Endothelial cell of umbilical vein (primary cell): ENCODE results near the gene HNRNPK. TPM values are rescaled to one million over a fixed set of nuclear protein-coding genes. Genes with fewer than 3 reads are reported as not detected.

Experiments
- BruUV-seq: library from RNA; stranded (reverse); fragments of 400-500 nt; replicated peaks from 2 replicates; lab custom pipeline; 2021; lab: Mats Ljungman, UMichigan
- CTCF ChIA-PET: fragments of 300-600, 350-600 bp; sonication (Branson Sonifier 250); formaldehyde crosslinking; loops from one replicate; lab custom pipeline; 2021; ENCODE audit warnings: antibody characterized with exemption, inconsistent platforms; lab: Charles Lee
- POLR2A ChIA-PET: fragments of 300-600, 350-600 bp; sonication (Branson Sonifier 250); formaldehyde crosslinking; loops from one replicate; lab custom pipeline; 2021; ENCODE audit warnings: antibody characterized with exemption, inconsistent platforms; lab: Charles Lee
- DNase-seq: peaks from one replicate; pipeline ENCODE4 v3.0.0-alpha.2; 2011; ENCODE audit warnings: low read depth, low spot score
- FAIRE-seq: peaks from 2 replicates; lab custom pipeline; 2011; peaks lifted over from hg19 to GRCh38; lab: Jason Lieb, UNC
- H2AFZ ChIP-seq: 2 replicates; pipeline ENCODE4 v1.6.0; 2012; ENCODE audit warnings: low read depth, low read length, control low read depth, inconsistent platforms
- H3K27ac ChIP-seq: 2 replicates; pipeline ENCODE4 v1.5.1; 2011; ENCODE audit warnings: low read depth, mild to moderate bottlenecking, control low read depth, low read length, moderate library complexity; ENCODE audit not compliant: insufficient read depth
- H3K27me3 ChIP-seq, 2 experiments: 2 replicates each; pipeline versions ENCODE4 v1.6.0 to v1.6.1; 2011; ENCODE audit warnings: low read length in 2 of 2, mixed read lengths in 1 of 2; ENCODE audit not compliant: control insufficient read depth in 2 of 2, insufficient read depth in 2 of 2
- H3K36me3 ChIP-seq, 2 experiments: 2 replicates in 1 of 2; 3 replicates in 1 of 2; pipeline ENCODE4 v1.5.1; 2011; ENCODE audit warnings: low read length in 2 of 2, mild to moderate bottlenecking in 1 of 2, moderate library complexity in 1 of 2; ENCODE audit not compliant: control insufficient read depth in 2 of 2, insufficient read depth in 2 of 2; ENCODE audit errors: extremely low read depth in 1 of 2
- H3K4me1 ChIP-seq: 3 replicates; pipeline ENCODE4 v1.5.1; 2011; ENCODE audit warnings: mild to moderate bottlenecking, low read length; ENCODE audit not compliant: control insufficient read depth, insufficient read depth; ENCODE audit errors: extremely low read depth
- H3K4me2 ChIP-seq: 2 replicates; pipeline ENCODE4 v1.6.1; 2011; ENCODE audit warnings: low read length, control low read depth, mixed read lengths; ENCODE audit not compliant: insufficient read depth
- H3K4me3 ChIP-seq, 3 experiments: fragments of 200-600 bp in 1 of 3; sonication (generic), shearing (Covaris generic) in 1 of 3; replicated peaks in 1 of 3; 2 replicates each; pipeline ENCODE4 v1.5.1; 2011 to 2016; ENCODE audit warnings: control low read depth in 3 of 3, low read length in 3 of 3, mild to moderate bottlenecking in 2 of 3, inconsistent platforms in 1 of 3, low read depth in 1 of 3, moderate library complexity in 1 of 3; ENCODE audit not compliant: insufficient read depth in 1 of 3
- H3K79me2 ChIP-seq: 2 replicates; pipeline ENCODE4 v1.6.0; 2012; ENCODE audit warnings: low read length, inconsistent platforms; ENCODE audit not compliant: control insufficient read depth, insufficient read depth
- H3K9ac ChIP-seq: replicated peaks from 2 replicates; pipeline ENCODE3; 2011; ENCODE audit warnings: low read length, control low read depth; ENCODE audit not compliant: insufficient read depth; ENCODE audit errors: extremely low read depth
- H3K9me1 ChIP-seq: replicated peaks from 3 replicates; pipeline ENCODE4 v1.6.0; 2011; ENCODE audit warnings: mild to moderate bottlenecking, low read length; ENCODE audit not compliant: control insufficient read depth, insufficient read depth; ENCODE audit errors: extremely low read depth
- H3K9me3 ChIP-seq: replicated peaks from 2 replicates; pipeline ENCODE4 v1.5.1; 2012; ENCODE audit warnings: low read length, inconsistent platforms; ENCODE audit not compliant: control insufficient read depth, insufficient read depth
- H4K20me1 ChIP-seq: replicated peaks from 2 replicates; pipeline ENCODE3; 2011; ENCODE audit warnings: mild to moderate bottlenecking, low read length; ENCODE audit not compliant: control insufficient read depth, insufficient read depth; ENCODE audit errors: extremely low read depth
- EZH2 ChIP-seq: IDR thresholded peaks from 2 replicates; pipeline ENCODE4 v1.6.1; 2012; ENCODE audit warnings: borderline replicate concordance, low read depth, mild to moderate bottlenecking, moderate library complexity, low read length, inconsistent platforms; ENCODE audit not compliant: severe bottlenecking
- FOS ChIP-seq: IDR thresholded peaks from 2 replicates; pipeline ENCODE4 v1.6.1; 2011; ENCODE audit warnings: mild to moderate bottlenecking, low read length, moderate library complexity, borderline replicate concordance; ENCODE audit not compliant: insufficient read depth
- GATA2 ChIP-seq: IDR thresholded peaks from 2 replicates; pipeline ENCODE4 v1.7.0; 2011; ENCODE audit warnings: low read depth, mild to moderate bottlenecking, moderate library complexity, mixed read lengths, low read length; ENCODE audit not compliant: insufficient read length, insufficient read depth
- JUN ChIP-seq: IDR thresholded peaks from 2 replicates; pipeline ENCODE4 v1.6.1; 2011; ENCODE audit warnings: borderline replicate concordance, low read depth; ENCODE audit not compliant: insufficient read length, insufficient read depth
- MYC ChIP-seq: IDR thresholded peaks from one replicate; pipeline ENCODE4 v1.6.1; 2011; ENCODE audit warnings: mild to moderate bottlenecking, low read depth, low read length
- POLR2A ChIP-seq: IDR thresholded peaks from 2 replicates; pipeline ENCODE4 v1.6.1; 2012; ENCODE audit warnings: low read depth, mild to moderate bottlenecking, control low read depth, low read length
- POLR2AphosphoS5 ChIP-seq: IDR thresholded peaks from 2 replicates; pipeline ENCODE4 v1.6.1; 2012; ENCODE audit warnings: low read depth, mild to moderate bottlenecking, control low read depth, low read length, moderate library complexity; ENCODE audit not compliant: insufficient read depth
- dilution Hi-C: fragments of 300-500 bp; cut with MboI; formaldehyde crosslinking; loops from one replicate; pipeline ENCODE4 v1.15.0; 2019; ENCODE audit warnings: low sequenced_read_pairs; ENCODE audit not compliant: extremely low pct_ligation_motif_present
- intact Hi-C: fragments of 100-400 bp; cut with micrococcal nuclease; formaldehyde crosslinking; loops from one replicate; pipeline ENCODE4 v1.10.0; 2022
- polyA plus RNA-seq, 4 experiments: library from polyadenylated mRNA; depleted of rRNA in 3 of 4; stranded (reverse) in 3 of 4; unstranded in 1 of 4; fragments of >200 nt; gene quantifications; 2 replicates each; pipeline versions ENCODE4 v1.2.1 to v1.2.3, GENCODE V29; 2011 to 2012; ENCODE audit warnings: missing spikeins in 1 of 4
- total RNA-seq: library from RNA; stranded (reverse); gene quantifications from 2 replicates; pipeline ENCODE4 v1.2.3, GENCODE V29; 2021
- TF ChIP-seq, protein P1 (sequence below): IDR thresholded peaks from 2 replicates; pipeline ENCODE4 v1.6.1; 2011; ENCODE audit not compliant: insufficient read depth, insufficient read length
- TF ChIP-seq, protein P2 (sequence below), 2 donors: IDR thresholded peaks; 1 replicate in 1 of 2; 2 replicates in 1 of 2; pipeline ENCODE4 v1.5.1; 2011; ENCODE audit warnings: low read length in 2 of 2, mild to moderate bottlenecking in 2 of 2, moderate library complexity in 2 of 2, control low read depth in 1 of 2, inconsistent platforms in 1 of 2, low read depth in 1 of 2; ENCODE audit not compliant: insufficient read depth in 1 of 2; ENCODE audit errors: extremely low read depth in 1 of 2

Gene HNRNPK
- total and polyA plus RNA-seq, 2 donors (not counting 3 experiments of a cell fraction or from before 2014, with no cell fraction given), result 399 to 663 TPM

DNA sequence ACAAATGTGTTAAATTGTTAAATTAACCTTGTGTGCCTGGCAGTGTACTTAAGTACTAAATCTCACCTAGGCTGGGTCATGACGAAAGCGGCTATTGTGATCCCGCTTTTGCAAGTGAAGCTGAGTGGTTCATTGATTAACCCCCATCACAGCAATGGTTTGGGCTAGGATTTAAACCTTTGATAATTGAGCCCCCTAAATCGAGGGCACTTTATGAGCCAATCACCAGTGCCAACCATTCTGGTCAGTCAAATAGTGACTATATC is 22.8 kb downstream of the HNRNPK start:
- FAIRE-seq, result no peak
- Histone ChIP-seq H3K9ac (no peak overlapping the region), H3K27ac (no peak overlapping the region)

More for the DNA sequence above, 22.8 kb downstream of the HNRNPK start:
- intact Hi-C loops, result loop anchor here (5.0 kb wide), 1 partner anchor 35 kb away; the partner anchor contains the start of gene KIF27
- no peaks in the 10 kb centered on the region for H3K9me3 ChIP-seq
- no peaks in the 10 kb centered on the region for H3K27me3 ChIP-seq
- H3K79me2 ChIP-seq, result no peaks in the 10 kb centered on the region
- POLR2A ChIA-PET, result no interaction called here
- peak overlapping the region; percentile 80 for H2AFZ ChIP-seq
- peaks cover 12% of the 10 kb centered on the region for H3K4me1 ChIP-seq
- DNase-seq, result no peak
- no peaks in the 10 kb centered on the region for H4K20me1 ChIP-seq
- H3K4me3 ChIP-seq, result peak overlapping the region in 1 of 3 experiments; percentile 42
- BruUV-seq, result no TSS peak
- TF ChIP-seq FOS, result no peak
- TF ChIP-seq EZH2, result no peak
- TF ChIP-seq GATA2, result no peak
- TF ChIP-seq JUN, result no peak
- no peak for TF ChIP-seq MYC
- no peak for TF ChIP-seq POLR2AphosphoS5
- no peak for TF ChIP-seq POLR2A
- TF ChIP-seq, protein P1, sequence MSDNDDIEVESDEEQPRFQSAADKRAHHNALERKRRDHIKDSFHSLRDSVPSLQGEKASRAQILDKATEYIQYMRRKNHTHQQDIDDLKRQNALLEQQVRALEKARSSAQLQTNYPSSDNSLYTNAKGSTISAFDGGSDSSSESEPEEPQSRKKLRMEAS, result no peak
- TF ChIP-seq, protein P2, sequence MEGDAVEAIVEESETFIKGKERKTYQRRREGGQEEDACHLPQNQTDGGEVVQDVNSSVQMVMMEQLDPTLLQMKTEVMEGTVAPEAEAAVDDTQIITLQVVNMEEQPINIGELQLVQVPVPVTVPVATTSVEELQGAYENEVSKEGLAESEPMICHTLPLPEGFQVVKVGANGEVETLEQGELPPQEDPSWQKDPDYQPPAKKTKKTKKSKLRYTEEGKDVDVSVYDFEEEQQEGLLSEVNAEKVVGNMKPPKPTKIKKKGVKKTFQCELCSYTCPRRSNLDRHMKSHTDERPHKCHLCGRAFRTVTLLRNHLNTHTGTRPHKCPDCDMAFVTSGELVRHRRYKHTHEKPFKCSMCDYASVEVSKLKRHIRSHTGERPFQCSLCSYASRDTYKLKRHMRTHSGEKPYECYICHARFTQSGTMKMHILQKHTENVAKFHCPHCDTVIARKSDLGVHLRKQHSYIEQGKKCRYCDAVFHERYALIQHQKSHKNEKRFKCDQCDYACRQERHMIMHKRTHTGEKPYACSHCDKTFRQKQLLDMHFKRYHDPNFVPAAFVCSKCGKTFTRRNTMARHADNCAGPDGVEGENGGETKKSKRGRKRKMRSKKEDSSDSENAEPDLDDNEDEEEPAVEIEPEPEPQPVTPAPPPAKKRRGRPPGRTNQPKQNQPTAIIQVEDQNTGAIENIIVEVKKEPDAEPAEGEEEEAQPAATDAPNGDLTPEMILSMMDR (IDR thresholded peaks at IDR 0.05; ENCODE audit: extremely low read depth in 1 of 2, insufficient read depth in 1 of 2, low read depth in 1 of 2, low read length in 2 of 2), result no peak
- peak overlapping the region; percentile 70 for H3K4me2 ChIP-seq
- CTCF ChIA-PET, result interaction anchor here (0.8 kb wide), 1 partner anchor 304 kb away, joined by 5 read pairs; no protein-coding TSS in a partner anchor
- H3K9me1 ChIP-seq, result no peaks in the 10 kb centered on the region
- dilution Hi-C loops, result no loop called here
- H3K36me3 ChIP-seq, result no peaks in the 10 kb centered on the region
